K562 (cell line): ENCODE results near the gene TRIM36.

Source experiments
- HMG20B ChIP-seq: fragments of 250-450 bp; sonication (Bioruptor Pico); IDR thresholded peaks from 2 replicates; pipeline ENCODE4 v1.5.0; 2021; ENCODE audit warnings: mild to moderate bottlenecking
- JUNB ChIP-seq: fragments of 450-650 bp; formaldehyde crosslinking; conservative IDR thresholded peaks from 2 replicates; pipeline ENCODE4 v1.4.0; 2020; ENCODE audit warnings: mild to moderate bottlenecking
- KDM4B ChIP-seq, 2 experiments: fragments of 450-650 bp in 1 of 2; sonication (generic) in 1 of 2; IDR thresholded peaks; 2 replicates each; pipeline ENCODE4 v1.6.1; 2016 to 2017; ENCODE audit warnings: borderline replicate concordance in 2 of 2, antibody characterized with exemption in 1 of 2, low read depth in 1 of 2, mild to moderate bottlenecking in 1 of 2
- YBX1 ChIP-seq: fragments of 450-650 bp; IDR thresholded peaks from 2 replicates; pipeline ENCODE4 v1.7.1; 2016; ENCODE audit warnings: mild to moderate bottlenecking
- ZNF143 ChIP-seq: sonication (generic); formaldehyde crosslinking; IDR thresholded peaks from 2 replicates; pipeline ENCODE4 v1.9.0; 2022; ENCODE audit warnings: mild to moderate bottlenecking, missing genetic modification reagents

GRCh38 chr5:115166744-115167393, 2.8 kb downstream of the TRIM36 start:
- TF ChIP-seq JUNB (CRISPR knock-in tag) (no peak), ZNF143 (no peak), YBX1 (no peak), KDM4B (IDR thresholded peaks at IDR 0.05; ENCODE audit: borderline replicate concordance in 2 of 2, low read depth in 1 of 2) (no peak), HMG20B (CRISPR knock-in tag) (no peak)
